ENCODE results near the gene CRISP2. TPM values are rescaled to one million over a fixed set of nuclear protein-coding genes. Genes with fewer than 3 reads are reported as not detected.

Gene CRISP2
- total RNA-seq, result under 1 TPM in 1 of 9 donors, not detected in 8; 0.44 TPM
- not detected for polyA plus RNA-seq
- long read RNA-seq, donor 1, result 0 reads
- long read RNA-seq, donor 2, result 0 reads
- long read RNA-seq, donor 3, result 0 reads
- long read RNA-seq, donor 4, result 0 reads
- long read RNA-seq, donor 5, result 0 reads
- long read RNA-seq, donor 6, result 0 reads
- long read RNA-seq, donor 7, result 0 reads
- long read RNA-seq, donor 8, result 0 reads
- long read RNA-seq, donor 9, result 0 reads
- long read RNA-seq, donor 10, result 0 reads

GRCh38 chr6:49713346-49713745 lies at the start of gene CRISP2:
Gene CRISP2 (minus strand): TSS chr6:49713543. CDS start chr6:49709196, 4,347 bp downstream.
- no peak for TF ChIP-seq CTCF (IDR thresholded peaks at IDR 0.05)
- TF ChIP-seq POLR2A (IDR thresholded peaks at IDR 0.05), result no peak
- Histone ChIP-seq H3K9me3 (replicated peaks in 1 of 3) (no peaks in the 10 kb centered on the region), H3K36me3 (replicated peaks in 1 of 2) (no peaks in the 10 kb centered on the region), H3K27me3 (no peaks in the 10 kb centered on the region), H3K27ac (no peak within 1 kb of the TSS), H3K4me1 (replicated peaks in 1 of 2) (no peaks in the 10 kb centered on the region), H3K4me3 (no peak within 1 kb of the TSS)
- intact Hi-C loops (cut with DNase I), result no loop called here
- no peak for DNase-seq
- 27 to 44% (median 35%) methylated on average over 25 to 26 of the region's 26 CpGs for WGBS, 4 donors

- intact Hi-C loops (cut with DNase I), result no loop called here
- Histone ChIP-seq H3K36me3 (replicated peaks in 1 of 2) (no peaks in the 10 kb centered on the region), H3K27ac (no peak within 1 kb of the TSS), H3K4me1 (replicated peaks in 1 of 2) (no peaks in the 10 kb centered on the region), H3K9me3 (replicated peaks in 1 of 3) (no peaks in the 10 kb centered on the region), H3K27me3 (no peaks in the 10 kb centered on the region), H3K4me3 (no peak within 1 kb of the TSS)
- TF ChIP-seq CTCF (IDR thresholded peaks at IDR 0.05) (no peak), POLR2A (IDR thresholded peaks at IDR 0.05) (no peak)
- no peak for DNase-seq
- 37 to 60% (median 43%) methylated on average over 1 of the region's 1 CpG for WGBS, 4 donors
Observed at GRCh38 chr6:49744259-49744658, 30.9 kb upstream of the CRISP2 start, which contains the start of gene CRISP3. Gene CRISP3 (minus strand): TSS chr6:49744388. CDS start chr6:49744367, 21 bp downstream.

- Histone ChIP-seq H3K36me3 (replicated peaks in 1 of 2) (no peaks in the 10 kb centered on the region), H3K4me1 (replicated peaks in 1 of 2) (no peaks in the 10 kb centered on the region), H3K4me3 (no peak overlapping the region), H3K27me3 (no peaks in the 10 kb centered on the region), H3K27ac (no peak overlapping the region), H3K9me3 (replicated peaks in 1 of 3) (no peaks in the 10 kb centered on the region)
- no peak for DNase-seq
- 79 to 87% (median 82%) methylated on average over 4 of the region's 4 CpGs for WGBS, 4 donors
- intact Hi-C loops (cut with DNase I), result no loop called here
- TF ChIP-seq CTCF (IDR thresholded peaks at IDR 0.05) (no peak), POLR2A (IDR thresholded peaks at IDR 0.05) (no peak)
Observed at GRCh38 chr6:49743429-49743828, 30.1 kb upstream of the CRISP2 start.

GRCh38 chr6:49739423-49739822 lies 26.1 kb upstream of the CRISP2 start:
- no peak for DNase-seq
- Histone ChIP-seq H3K4me3 (no peak overlapping the region), H3K9me3 (replicated peaks in 1 of 3) (no peaks in the 10 kb centered on the region), H3K27me3 (no peaks in the 10 kb centered on the region), H3K27ac (no peak overlapping the region), H3K36me3 (replicated peaks in 1 of 2) (no peaks in the 10 kb centered on the region), H3K4me1 (replicated peaks in 1 of 2) (no peaks in the 10 kb centered on the region)
- intact Hi-C loops (cut with DNase I), result no loop called here
- WGBS, 4 donors, result 78 to 93% (median 83%) methylated on average over 2 of the region's 2 CpGs
- no peak for TF ChIP-seq CTCF (IDR thresholded peaks at IDR 0.05)
- TF ChIP-seq POLR2A (IDR thresholded peaks at IDR 0.05), result no peak
